GM18873 (cell line): ENCODE data around the gene HBZ.
"Not testable (repeated sequence)": the region's sequence is repeated elsewhere in the genome, so short reads cannot be mapped to it uniquely, and the experiment has no call there.

Experiments
- ATAC-seq: cut with Tn5 transposase; IDR thresholded peaks from one replicate; pipeline ENCODE4 v1.9.1; 2021; ENCODE audit warnings: mild to moderate bottlenecking, moderate library complexity, moderate number of reproducible peaks; ENCODE audit not compliant: unreplicated experiment, low FRiP score

HBZ gene

GRCh38 chr16:132120-132519 lies 20.3 kb upstream of the HBZ start:
- no peak for ATAC-seq

GRCh38 chr16:133716-134115 lies 18.7 kb upstream of the HBZ start:
- ATAC-seq, result no peak

GRCh38 chr16:138049-138417 lies 14.4 kb upstream of the HBZ start:
- no peak for ATAC-seq

GRCh38 chr16:140175-140857 lies 12.1 kb upstream of the HBZ start:
- no peak for ATAC-seq

GRCh38 chr16:142405-142967 lies 10.0 kb upstream of the HBZ start:
- ATAC-seq, result no peak

- no peak for ATAC-seq
Measured at GRCh38 chr16:143047-143446, 9.4 kb upstream of the HBZ start.

GRCh38 chr16:143456-143855 lies 9.0 kb upstream of the HBZ start:
- ATAC-seq, result no peak

- no peak for ATAC-seq
Measured at GRCh38 chr16:144797-145252, 7.6 kb upstream of the HBZ start.

- ATAC-seq, result no peak
Measured at GRCh38 chr16:146646-147045, 5.8 kb upstream of the HBZ start.

- ATAC-seq, result no peak
Measured at GRCh38 chr16:149024-149660, 3.3 kb upstream of the HBZ start.

- ATAC-seq, result not testable (repeated sequence)
Measured at GRCh38 chr16:153129-153521, 681 bp downstream of the HBZ start.

- ATAC-seq, result not testable (repeated sequence)
Measured at GRCh38 chr16:153550-154216, 1.2 kb downstream of the HBZ start.

GRCh38 chr16:154217-155030 lies 2.0 kb downstream of the HBZ start:
- no peak for ATAC-seq

- no peak for ATAC-seq
Measured at GRCh38 chr16:155031-155398, 2.6 kb downstream of the HBZ start.

- ATAC-seq, result no peak
Measured at GRCh38 chr16:159136-159849, 6.8 kb downstream of the HBZ start.

GRCh38 chr16:160242-160641 lies 7.8 kb downstream of the HBZ start:
- ATAC-seq, result not testable (repeated sequence)

GRCh38 chr16:160691-161190 lies 8.3 kb downstream of the HBZ start:
- ATAC-seq, result no peak

- no peak for ATAC-seq
Measured at GRCh38 chr16:162271-162991, 10.0 kb downstream of the HBZ start.

GRCh38 chr16:163139-163538 lies 10.7 kb downstream of the HBZ start:
- ATAC-seq, result not testable (repeated sequence)
